Osteocyte (in vitro differentiated cells): ENCODE results near the gene TBC1D22B. TPM values are rescaled to one million over a fixed set of nuclear protein-coding genes. Genes with fewer than 3 reads are reported as not detected.
"Not testable (repeated sequence)": the region's sequence is repeated elsewhere in the genome, so short reads cannot be mapped to it uniquely, and the experiment has no call there.

ENCODE experiments used
- DNase-seq: peaks from one replicate; pipeline ENCODE4 v3.0.0; 2021; ENCODE audit warnings: mixed read lengths; ENCODE audit not compliant: unreplicated experiment; ENCODE audit errors: extremely low spot score
- H3K27ac Mint-ChIP-seq: one replicate; pipeline ENCODE4 v1.8.0; 2021; ENCODE audit warnings: mild to moderate bottlenecking, mixed read lengths; ENCODE audit not compliant: unreplicated experiment
- H3K27me3 Mint-ChIP-seq: one replicate; pipeline ENCODE4 v1.8.0; 2021; ENCODE audit warnings: mixed read lengths; ENCODE audit not compliant: unreplicated experiment
- H3K36me3 Mint-ChIP-seq: one replicate; pipeline ENCODE4 v1.8.0; 2021; ENCODE audit warnings: mixed read lengths; ENCODE audit not compliant: unreplicated experiment
- H3K4me1 Mint-ChIP-seq: one replicate; pipeline ENCODE4 v1.8.0; 2021; ENCODE audit warnings: mixed read lengths; ENCODE audit not compliant: unreplicated experiment
- H3K4me3 Mint-ChIP-seq: one replicate; pipeline ENCODE4 v1.8.0; 2021; ENCODE audit warnings: mild to moderate bottlenecking, moderate library complexity, mixed read lengths; ENCODE audit not compliant: unreplicated experiment
- H3K9me3 Mint-ChIP-seq: one replicate; pipeline ENCODE4 v1.8.0; 2021; ENCODE audit warnings: mixed read lengths; ENCODE audit not compliant: unreplicated experiment
- CTCF ChIP-seq: fragments of 200-600 bp; sonication (generic); IDR thresholded peaks from 2 replicates; pipeline ENCODE4 v1.5.0; 2021; ENCODE audit warnings: antibody characterized with exemption, mild to moderate bottlenecking, moderate library complexity
- total RNA-seq: library from RNA; stranded (reverse); gene quantifications from 2 replicates; pipeline ENCODE4 v1.2.1, GENCODE V29; 2021

The TBC1D22B gene
- total RNA-seq, 1 donor from 2014 or later: 13.8 TPM

- no peak overlapping the region for H3K4me3 Mint-ChIP-seq
- no peaks in the 10 kb centered on the region for H3K27me3 Mint-ChIP-seq
- H3K4me1 Mint-ChIP-seq: peaks cover 9% of the 10 kb centered on the region
- no peak for TF ChIP-seq CTCF
- DNase-seq: no peak
- H3K36me3 Mint-ChIP-seq: peaks cover 18% of the 10 kb centered on the region
- no peaks in the 10 kb centered on the region for H3K9me3 Mint-ChIP-seq
- no peak overlapping the region for H3K27ac Mint-ChIP-seq
These were observed 48.4 kb downstream of the TBC1D22B start for GRCh38 chr6:37305841-37306425.

GRCh38 chr6:37306624-37307222, 49.2 kb downstream of the TBC1D22B start:
- peaks cover 9% of the 10 kb centered on the region for H3K4me1 Mint-ChIP-seq
- H3K4me3 Mint-ChIP-seq: no peak overlapping the region
- H3K27me3 Mint-ChIP-seq: no peaks in the 10 kb centered on the region
- H3K9me3 Mint-ChIP-seq: no peaks in the 10 kb centered on the region
- no peak for DNase-seq
- H3K36me3 Mint-ChIP-seq: peaks cover 19% of the 10 kb centered on the region
- TF ChIP-seq CTCF: no peak
- no peak overlapping the region for H3K27ac Mint-ChIP-seq

DNA sequence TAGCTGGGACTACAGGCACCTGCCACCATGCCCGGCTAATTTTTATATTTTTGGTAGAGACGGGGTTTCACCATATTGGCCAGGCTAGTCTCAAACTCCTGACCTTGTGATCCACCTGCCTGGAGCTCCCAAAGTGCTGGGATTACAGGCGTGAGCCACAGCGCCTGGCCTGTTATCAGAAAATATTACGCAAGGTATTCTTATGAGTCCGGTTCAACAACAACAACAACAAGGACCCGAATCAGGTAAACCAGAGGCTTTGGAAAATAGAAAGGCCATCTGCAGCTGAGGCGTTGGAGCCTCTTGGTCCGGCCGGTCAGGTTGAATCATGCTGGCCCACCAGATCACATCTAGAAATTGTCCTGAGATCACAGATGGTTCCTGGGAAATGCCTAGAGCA, 49.9 kb downstream of the TBC1D22B start:
- H3K4me3 Mint-ChIP-seq, H3K9me3 Mint-ChIP-seq, H3K27me3 Mint-ChIP-seq, DNase-seq: not testable (repeated sequence)
- Mint-ChIP-seq H3K4me1 (peaks cover 12% of the 10 kb centered on the region), H3K27ac (peak overlapping the region; percentile 38), H3K36me3 (peaks cover 21% of the 10 kb centered on the region)

DNA sequence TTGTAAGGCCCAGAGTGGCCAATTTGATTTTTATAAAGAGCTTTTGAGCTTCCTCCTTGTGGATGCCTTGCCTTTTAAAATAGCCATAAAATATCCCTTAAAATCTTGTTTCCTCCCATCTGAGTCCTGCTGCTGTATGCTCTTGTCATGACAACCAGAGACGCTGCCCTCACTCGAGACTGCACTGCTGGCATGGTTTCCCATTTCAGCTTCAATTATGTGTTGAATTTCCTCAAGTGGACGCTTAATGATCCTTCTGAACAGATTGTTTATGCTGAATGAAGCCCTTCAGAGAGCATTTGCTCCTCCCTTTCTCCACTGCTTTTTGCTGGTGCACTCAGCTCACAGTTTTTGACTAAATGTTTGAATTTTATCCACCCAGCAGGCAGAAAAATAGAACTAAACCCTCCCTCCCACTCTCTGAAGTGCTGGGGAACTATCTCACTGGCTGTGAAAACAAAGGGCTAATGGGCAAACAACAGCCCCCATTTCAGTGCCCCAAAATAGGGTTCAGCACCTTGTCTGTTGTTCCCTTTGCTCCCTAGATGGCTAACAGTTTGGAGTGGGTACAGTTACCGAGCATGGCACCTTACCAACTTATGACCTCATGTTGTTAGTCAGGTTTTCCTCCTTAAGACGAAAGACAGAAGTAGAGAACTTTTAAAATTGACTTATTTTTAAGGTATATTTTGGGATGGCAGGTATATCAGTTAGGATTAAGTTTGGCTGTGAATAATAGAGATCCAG, 50.7 kb downstream of the TBC1D22B start:
- no peak for TF ChIP-seq CTCF
- Mint-ChIP-seq H3K27ac (peak overlapping the region; percentile 38), H3K4me3 (no peak overlapping the region)

GRCh38 chr6:37309046-37309445, 51.5 kb downstream of the TBC1D22B start:
- no peak overlapping the region for H3K27ac Mint-ChIP-seq
- no peak for DNase-seq
- H3K9me3 Mint-ChIP-seq: no peaks in the 10 kb centered on the region
- peaks cover 12% of the 10 kb centered on the region for H3K4me1 Mint-ChIP-seq
- no peak overlapping the region for H3K4me3 Mint-ChIP-seq
- H3K27me3 Mint-ChIP-seq: no peaks in the 10 kb centered on the region
- peaks cover 17% of the 10 kb centered on the region for H3K36me3 Mint-ChIP-seq
- TF ChIP-seq CTCF: no peak

More for the DNA sequence above, 50.7 kb downstream of the TBC1D22B start:
- H3K4me1 Mint-ChIP-seq: peaks cover 12% of the 10 kb centered on the region
- no peaks in the 10 kb centered on the region for H3K27me3 Mint-ChIP-seq
- no peak for DNase-seq
- H3K9me3 Mint-ChIP-seq: no peaks in the 10 kb centered on the region
- peaks cover 18% of the 10 kb centered on the region for H3K36me3 Mint-ChIP-seq
